Renal cortex interstitium (tissue), 11 donors: ENCODE results near the gene RENBP. TPM values are rescaled to one million over a fixed set of nuclear protein-coding genes. Genes with fewer than 3 reads are reported as not detected.
A peak's percentile ranks its signal among the peaks of the same experiment; 100 is the strongest.

Experiments used
- DNase-seq, 11 donors: peaks; one replicate each; pipeline ENCODE4 v3.0.0-alpha.2; 2013; ENCODE audit warnings: low read depth in 9 of 11, low spot score in 4 of 11; ENCODE audit errors: extremely low read depth in 1 of 11
- polyA plus RNA-seq, 3 donors: library from polyadenylated mRNA; unstranded; fragments of 120-200 nt; gene quantifications; one replicate each; pipeline ENCODE4 v1.2.1, GENCODE V29; 2013; ENCODE audit not compliant: insufficient read length in 3 of 3

RENBP gene
- polyA plus RNA-seq, 3 donors: 17.5 to 28.4 (median 20.8) TPM

GRCh38 chrX:153927922-153928760 lies 16.3 kb downstream of the RENBP start:
- peak; percentile 75 to 96 (median 91) for DNase-seq

- DNase-seq: no peak
Observed at GRCh38 chrX:153927672-153927921, 16.8 kb downstream of the RENBP start.

- DNase-seq: peak in 1 of 11 donors; percentile 27
Observed at GRCh38 chrX:153926858-153927671, 17.4 kb downstream of the RENBP start.

GRCh38 chrX:153926552-153926857 lies 17.9 kb downstream of the RENBP start:
- DNase-seq: no peak

- DNase-seq: no peak
Observed at GRCh38 chrX:153925739-153926551, 18.5 kb downstream of the RENBP start, which contains the start of gene ARHGAP4. TSS of gene ARHGAP4 (minus strand) at chrX:153926264. CDS start at chrX:153926202, 62 bp downstream.

- no peak for DNase-seq
Observed at GRCh38 chrX:153925387-153925738, 19.1 kb downstream of the RENBP start.

GRCh38 chrX:153924149-153924861 lies 20.1 kb downstream of the RENBP start:
- DNase-seq: no peak

GRCh38 chrX:153922932-153923857 lies 21.2 kb downstream of the RENBP start:
- DNase-seq: no peak

- DNase-seq: no peak
Observed at GRCh38 chrX:153921511-153922446, 22.7 kb downstream of the RENBP start.

- DNase-seq: no peak
Observed at GRCh38 chrX:153921070-153921469, 23.4 kb downstream of the RENBP start.

- DNase-seq: no peak
Observed at GRCh38 chrX:153920546-153920945, 23.9 kb downstream of the RENBP start.

- DNase-seq: no peak
Observed at GRCh38 chrX:153919281-153919680, 25.2 kb downstream of the RENBP start.

GRCh38 chrX:153917869-153918268 lies 26.6 kb downstream of the RENBP start:
- DNase-seq: no peak

- DNase-seq: no peak
Observed at GRCh38 chrX:153913701-153914100, 30.7 kb downstream of the RENBP start.

GRCh38 chrX:153913211-153913610 lies 31.2 kb downstream of the RENBP start:
- no peak for DNase-seq

GRCh38 chrX:153911798-153912197 lies 32.6 kb downstream of the RENBP start:
- DNase-seq: no peak

GRCh38 chrX:153910446-153910845 lies 34.0 kb downstream of the RENBP start:
- no peak for DNase-seq
